Loucy (cell line): ENCODE measurements around the gene ARL14EP.

Experiments used
- H2AFZ ChIP-seq: fragments of 200-600 bp; sonication (generic); 2 replicates; pipeline ENCODE4 v1.6.0; 2016; ENCODE audit warnings: antibody characterized with exemption, mild to moderate bottlenecking, low read length, moderate library complexity
- H3F3A ChIP-seq: fragments of 200-600 bp; 2 replicates; pipeline ENCODE4 v1.6.0; 2016; ENCODE audit warnings: antibody characterized with exemption, low read depth, mild to moderate bottlenecking
- H3K27me3 ChIP-seq: fragments of 200-600 bp; sonication (generic); 2 replicates; pipeline ENCODE4 v1.6.1; 2014; ENCODE audit warnings: low read length, mild to moderate bottlenecking; ENCODE audit not compliant: insufficient read depth, poor library complexity, severe bottlenecking
- H3K36me3 ChIP-seq: fragments of 200-600 bp; sonication (generic); 2 replicates; pipeline ENCODE4 v1.6.1; 2016; ENCODE audit warnings: low read length; ENCODE audit not compliant: insufficient read depth
- H3K4me1 ChIP-seq: fragments of 200-600 bp; sonication (generic); 2 replicates; pipeline ENCODE4 v1.5.1; 2014; ENCODE audit warnings: low read length, mild to moderate bottlenecking; ENCODE audit not compliant: insufficient read depth, poor library complexity, severe bottlenecking
- H3K4me2 ChIP-seq: fragments of 200-600 bp; sonication (generic); 2 replicates; pipeline ENCODE4 v1.6.0; 2014; ENCODE audit warnings: antibody characterized with exemption, low read length, low read depth, mild to moderate bottlenecking; ENCODE audit not compliant: poor library complexity, severe bottlenecking
- H3K4me3 ChIP-seq: fragments of 200-600 bp; sonication (generic); 2 replicates; pipeline ENCODE4 v1.5.1; 2014; ENCODE audit warnings: low read length, mild to moderate bottlenecking, mixed read lengths; ENCODE audit not compliant: poor library complexity, severe bottlenecking
- H3K79me2 ChIP-seq: fragments of 200-600 bp; sonication (generic); 2 replicates; pipeline ENCODE4 v1.6.1; 2014; ENCODE audit warnings: low read length; ENCODE audit not compliant: insufficient read depth
- H3K9ac ChIP-seq: fragments of 200-600 bp; sonication (generic); 2 replicates; pipeline ENCODE4 v1.6.0; 2014; ENCODE audit warnings: mild to moderate bottlenecking, low read depth, low read length, moderate library complexity; ENCODE audit not compliant: poor library complexity, severe bottlenecking
- H3K9me2 ChIP-seq: fragments of 200-600 bp; sonication (generic); replicated peaks from 2 replicates; pipeline ENCODE4 v1.6.1; 2016; ENCODE audit warnings: low read depth, low read length, mixed read lengths
- H3K9me3 ChIP-seq: fragments of 200-600 bp; sonication (generic); 2 replicates; pipeline ENCODE4 v1.6.1; 2014; ENCODE audit warnings: mild to moderate bottlenecking, antibody characterized with exemption, low read length, low read depth; ENCODE audit not compliant: insufficient read depth
- H4K20me1 ChIP-seq: fragments of 200-600 bp; sonication (generic); 2 replicates; pipeline ENCODE4 v1.6.0; 2014; ENCODE audit warnings: antibody characterized with exemption, low read length, mild to moderate bottlenecking; ENCODE audit not compliant: insufficient read depth, poor library complexity, severe bottlenecking
- EZH2phosphoT487 ChIP-seq: fragments of 200-600 bp; IDR thresholded peaks from 2 replicates; pipeline ENCODE4 v1.6.1; 2018; ENCODE audit warnings: antibody characterized with exemption, mild to moderate bottlenecking, moderate library complexity, borderline replicate concordance
- TF ChIP-seq, protein P1 (sequence below): fragments of 200-600 bp; sonication (generic); conservative IDR thresholded peaks from 2 replicates; pipeline ENCODE4 v1.5.1; 2014; ENCODE audit warnings: mild to moderate bottlenecking, antibody characterized with exemption, low read length

ARL14EP gene

DNA sequence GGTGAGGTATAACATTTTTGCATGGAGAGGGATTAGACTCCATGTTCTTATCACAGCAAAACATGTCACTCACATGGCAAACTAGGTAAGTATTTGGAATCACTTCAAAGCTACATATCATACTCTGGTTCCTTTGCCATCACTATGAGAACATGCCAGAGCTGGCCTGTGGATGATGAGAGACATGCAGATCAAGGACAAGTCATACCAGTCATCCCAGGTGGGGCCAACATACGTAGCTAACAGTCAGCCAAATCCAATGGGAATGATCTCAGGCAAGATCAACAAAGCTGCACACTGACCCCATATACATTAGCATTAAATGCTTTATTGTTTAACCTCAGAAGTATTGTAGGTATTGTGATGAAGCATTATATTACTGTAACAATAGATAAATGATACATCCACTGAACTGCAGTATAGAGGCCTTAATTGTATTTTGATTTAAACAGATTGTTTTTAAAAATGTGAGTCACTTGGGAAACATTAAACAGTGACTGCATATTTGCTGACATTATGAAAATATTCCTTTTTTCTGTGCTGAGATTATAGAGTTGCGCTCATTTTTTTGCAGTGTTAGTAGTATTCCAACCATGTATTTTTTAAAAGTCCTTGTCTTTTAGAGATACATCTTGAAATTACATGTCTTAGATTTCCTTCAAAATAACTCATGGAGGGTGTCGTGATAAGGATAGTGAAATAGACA is 37.3 kb upstream of the ARL14EP start:
- H3F3A ChIP-seq, result no peaks in the 10 kb centered on the region
- H3K4me2 ChIP-seq, result no peak overlapping the region
- H3K9me3 ChIP-seq, result no peaks in the 10 kb centered on the region
- H3K79me2 ChIP-seq, result no peaks in the 10 kb centered on the region
- H3K4me1 ChIP-seq, result peaks cover 29% of the 10 kb centered on the region
- no peaks in the 10 kb centered on the region for H3K36me3 ChIP-seq
- no peak overlapping the region for H2AFZ ChIP-seq
- H3K9ac ChIP-seq, result no peak overlapping the region
- no peaks in the 10 kb centered on the region for H3K27me3 ChIP-seq
- H4K20me1 ChIP-seq, result no peaks in the 10 kb centered on the region
- TF ChIP-seq, protein P1, sequence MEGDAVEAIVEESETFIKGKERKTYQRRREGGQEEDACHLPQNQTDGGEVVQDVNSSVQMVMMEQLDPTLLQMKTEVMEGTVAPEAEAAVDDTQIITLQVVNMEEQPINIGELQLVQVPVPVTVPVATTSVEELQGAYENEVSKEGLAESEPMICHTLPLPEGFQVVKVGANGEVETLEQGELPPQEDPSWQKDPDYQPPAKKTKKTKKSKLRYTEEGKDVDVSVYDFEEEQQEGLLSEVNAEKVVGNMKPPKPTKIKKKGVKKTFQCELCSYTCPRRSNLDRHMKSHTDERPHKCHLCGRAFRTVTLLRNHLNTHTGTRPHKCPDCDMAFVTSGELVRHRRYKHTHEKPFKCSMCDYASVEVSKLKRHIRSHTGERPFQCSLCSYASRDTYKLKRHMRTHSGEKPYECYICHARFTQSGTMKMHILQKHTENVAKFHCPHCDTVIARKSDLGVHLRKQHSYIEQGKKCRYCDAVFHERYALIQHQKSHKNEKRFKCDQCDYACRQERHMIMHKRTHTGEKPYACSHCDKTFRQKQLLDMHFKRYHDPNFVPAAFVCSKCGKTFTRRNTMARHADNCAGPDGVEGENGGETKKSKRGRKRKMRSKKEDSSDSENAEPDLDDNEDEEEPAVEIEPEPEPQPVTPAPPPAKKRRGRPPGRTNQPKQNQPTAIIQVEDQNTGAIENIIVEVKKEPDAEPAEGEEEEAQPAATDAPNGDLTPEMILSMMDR, result no peak
- no peak for TF ChIP-seq EZH2phosphoT487
- no peaks in the 10 kb centered on the region for H3K9me2 ChIP-seq
- no peak overlapping the region for H3K4me3 ChIP-seq

- Histone ChIP-seq H3K4me2 (no peak overlapping the region), H3K9me2 (no peaks in the 10 kb centered on the region), H3K9ac (no peak overlapping the region), H3K4me1 (no peaks in the 10 kb centered on the region), H3K79me2 (no peaks in the 10 kb centered on the region), H3K9me3 (no peaks in the 10 kb centered on the region), H3K27me3 (no peaks in the 10 kb centered on the region), H3K4me3 (no peak overlapping the region), H3K36me3 (no peaks in the 10 kb centered on the region), H3F3A (no peaks in the 10 kb centered on the region), H4K20me1 (no peaks in the 10 kb centered on the region), H2AFZ (no peak overlapping the region)
- TF ChIP-seq EZH2phosphoT487, result no peak
Measured at GRCh38 chr11:30291331-30291730, 31.6 kb upstream of the ARL14EP start.

DNA sequence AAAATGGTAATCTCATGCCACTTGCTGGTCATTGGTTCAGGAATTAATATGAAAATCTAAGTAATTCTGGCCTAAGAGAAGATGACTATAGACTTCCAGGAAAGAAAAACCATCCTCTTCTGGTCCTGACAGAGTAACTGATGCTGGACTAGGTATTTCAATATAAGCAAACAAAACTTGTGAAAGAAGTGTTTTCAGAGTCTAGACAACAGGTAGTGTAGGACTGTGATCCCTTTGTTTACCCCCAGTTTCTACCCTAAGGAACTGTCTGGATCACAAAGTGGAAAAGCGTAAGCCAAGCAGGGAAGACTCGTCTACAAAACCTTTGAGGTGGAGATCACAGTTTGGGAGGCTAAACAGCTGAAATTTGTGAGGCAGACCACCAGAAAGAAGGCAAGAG is 30.4 kb upstream of the ARL14EP start:
- Histone ChIP-seq H4K20me1 (no peaks in the 10 kb centered on the region), H3K27me3 (no peaks in the 10 kb centered on the region), H3K9me2 (no peaks in the 10 kb centered on the region), H3K4me1 (no peaks in the 10 kb centered on the region), H3K9ac (no peak overlapping the region), H2AFZ (no peak overlapping the region), H3K36me3 (no peaks in the 10 kb centered on the region), H3K4me2 (no peak overlapping the region), H3K4me3 (no peak overlapping the region), H3F3A (no peaks in the 10 kb centered on the region), H3K79me2 (no peaks in the 10 kb centered on the region), H3K9me3 (no peaks in the 10 kb centered on the region)
- TF ChIP-seq, protein P1, result no peak
- TF ChIP-seq EZH2phosphoT487, result no peak
